GM12878 (cell line): ENCODE measurements around the gene DPAGT1. TPM values are rescaled to one million over a fixed set of nuclear protein-coding genes. Genes with fewer than 3 reads are reported as not detected.

ENCODE experiments used
- ETV6 ChIP-seq, 2 experiments: fragments of 450-650 bp in 1 of 2; IDR thresholded peaks in 1 of 2; conservative IDR thresholded peaks in 1 of 2; 2 replicates each; pipeline ENCODE4 v1.6.1; 2014; ENCODE audit warnings: antibody characterized with exemption in 1 of 2, borderline replicate concordance in 1 of 2, low read depth in 1 of 2, mild to moderate bottlenecking in 1 of 2, moderate library complexity in 1 of 2
- LARP7 ChIP-seq: fragments of 450-650 bp; IDR thresholded peaks from 2 replicates; pipeline ENCODE4 v1.6.1; 2017; ENCODE audit warnings: mild to moderate bottlenecking
- NKRF ChIP-seq: fragments of 450-650 bp; conservative IDR thresholded peaks from 2 replicates; pipeline ENCODE4 v1.6.1; 2017; ENCODE audit warnings: mild to moderate bottlenecking, moderate library complexity
- NRF1 ChIP-seq: conservative IDR thresholded peaks from 2 replicates; pipeline ENCODE4 v1.6.1; 2011; ENCODE audit warnings: mild to moderate bottlenecking, low read depth, low read length, improper control_type of control experiment
- USF1 ChIP-seq: IDR thresholded peaks from 2 replicates; pipeline ENCODE4 v1.6.1; 2011; ENCODE audit warnings: borderline replicate concordance, low read depth, mild to moderate bottlenecking, moderate library complexity, mixed read lengths, low read length; ENCODE audit not compliant: insufficient read depth; ENCODE audit errors: extremely low read length
- YY1 ChIP-seq: IDR thresholded peaks from 2 replicates; pipeline ENCODE4 v1.6.1; 2011; ENCODE audit warnings: low read depth, mild to moderate bottlenecking, low read length
- ZBTB11 ChIP-seq: fragments of 450-650 bp; formaldehyde crosslinking; IDR thresholded peaks from 2 replicates; pipeline ENCODE4 v1.5.0; 2022; ENCODE audit warnings: mild to moderate bottlenecking, missing genetic modification characterization
- ZNF687 ChIP-seq: fragments of 450-650 bp; IDR thresholded peaks from 2 replicates; pipeline ENCODE4 v1.6.1; 2017; ENCODE audit warnings: mild to moderate bottlenecking, moderate library complexity
- polyA plus RNA-seq, 11 experiments: library from polyadenylated mRNA; depleted of rRNA in 4 of 11; unstranded in 6 of 11; stranded (reverse) in 5 of 11; fragments of >200 nt; fragmentation: Nextera tagmentation in 4 of 11; fragmentation: Illumina TruSeq in 1 of 11; extraction: Ambion mirVana in 4 of 11; extraction: Trizol in 1 of 11; gene quantifications; 1 replicate in 1 of 11; 2 replicates in 10 of 11; pipeline versions ENCODE4 v1.2.1 to v1.2.3, GENCODE V29; 2011 to 2016; ENCODE audit warnings: inconsistent platforms in 2 of 11, missing spikeins in 2 of 11, low read depth in 1 of 11
- total RNA-seq, 4 experiments: library from RNA; depleted of rRNA in 3 of 4; stranded (reverse); fragments of >200 nt in 3 of 4; fragmentation: Illumina TruSeq in 1 of 4; extraction: Trizol in 1 of 4; gene quantifications; 2 replicates each; pipeline versions ENCODE4 v1.2.1 to v1.2.3, GENCODE V29; 2013 to 2021

Gene DPAGT1
- total and polyA plus RNA-seq, 10 of the 15 experiments (the other 5 are each of a cell fraction or from before 2014, with no cell fraction given): 20.5 to 95.6 (median 54.3) TPM

- TF ChIP-seq ZNF687 (no peak), NRF1 (no peak), ZBTB11 (no peak), NKRF (peak; percentile 17), USF1 (no peak), YY1 (no peak), LARP7 (no peak), ETV6 (conservative IDR thresholded peaks at IDR 0.05 in 1 of 2, IDR thresholded peaks at IDR 0.05 in 1 of 2; ENCODE audit: borderline replicate concordance in 1 of 2, low read depth in 1 of 2) (no peak; a peak in 1 of 4 replicates)
Observed at GRCh38 chr11:119085437-119085847, 16.2 kb downstream of the DPAGT1 start (continued).
